Parathyroid adenoma (tissue), 2 donors: Measurements from ENCODE around the gene TIAM2.

Experiments
- H2AFZ ChIP-seq: fragments of 300-600 bp; sonication (generic); one replicate; pipeline ENCODE4 v1.7.0; 2017; ENCODE audit warnings: antibody characterized with exemption, mild to moderate bottlenecking
- H3K27ac ChIP-seq: fragments of 300-600 bp; sonication (generic); one replicate; pipeline ENCODE4 v1.7.0; 2017
- H3K27me3 ChIP-seq: fragments of 300-600 bp; sonication (generic); one replicate; pipeline ENCODE4 v1.7.0; 2017; ENCODE audit warnings: low read length; ENCODE audit not compliant: control insufficient read depth, insufficient read depth
- H3K36me3 ChIP-seq: fragments of 300-600 bp; sonication (generic); one replicate; pipeline ENCODE4 v1.7.0; 2017; ENCODE audit warnings: low read length; ENCODE audit not compliant: control insufficient read depth, insufficient read depth
- H3K4me1 ChIP-seq: fragments of 300-600 bp; sonication (generic); one replicate; pipeline ENCODE4 v1.7.0; 2017; ENCODE audit warnings: control low read depth
- H3K4me2 ChIP-seq: fragments of 300-600 bp; sonication (generic); one replicate; pipeline ENCODE4 v1.7.0; 2017; ENCODE audit warnings: low read length
- H3K4me3 ChIP-seq: fragments of 300-600 bp; sonication (generic); one replicate; pipeline ENCODE4 v1.7.0; 2017; ENCODE audit warnings: low read depth, low read length
- H3K79me2 ChIP-seq: fragments of 300-600 bp; sonication (generic); one replicate; pipeline ENCODE4 v1.7.0; 2017; ENCODE audit warnings: control low read depth
- H3K9ac ChIP-seq: fragments of 300-600 bp; sonication (generic); one replicate; pipeline ENCODE4 v1.7.0; 2017; ENCODE audit warnings: mild to moderate bottlenecking
- H3K9me3 ChIP-seq: fragments of 300-600 bp; sonication (generic); one replicate; pipeline ENCODE4 v1.7.0; 2017; ENCODE audit warnings: low read length; ENCODE audit not compliant: control insufficient read depth
- TF ChIP-seq, protein P1 (sequence below): fragments of 300-600 bp; sonication (generic); IDR thresholded peaks from one replicate; pipeline ENCODE4 v1.7.0; 2017; ENCODE audit warnings: antibody characterized with exemption, mild to moderate bottlenecking
- donor health status: primary hyperparathyroidism.

The TIAM2 gene

GRCh38 chr6:155301867-155302266 is 306.8 kb downstream of the TIAM2 start:
- H3K36me3 ChIP-seq, result no peaks in the 10 kb centered on the region
- TF ChIP-seq, protein P1, sequence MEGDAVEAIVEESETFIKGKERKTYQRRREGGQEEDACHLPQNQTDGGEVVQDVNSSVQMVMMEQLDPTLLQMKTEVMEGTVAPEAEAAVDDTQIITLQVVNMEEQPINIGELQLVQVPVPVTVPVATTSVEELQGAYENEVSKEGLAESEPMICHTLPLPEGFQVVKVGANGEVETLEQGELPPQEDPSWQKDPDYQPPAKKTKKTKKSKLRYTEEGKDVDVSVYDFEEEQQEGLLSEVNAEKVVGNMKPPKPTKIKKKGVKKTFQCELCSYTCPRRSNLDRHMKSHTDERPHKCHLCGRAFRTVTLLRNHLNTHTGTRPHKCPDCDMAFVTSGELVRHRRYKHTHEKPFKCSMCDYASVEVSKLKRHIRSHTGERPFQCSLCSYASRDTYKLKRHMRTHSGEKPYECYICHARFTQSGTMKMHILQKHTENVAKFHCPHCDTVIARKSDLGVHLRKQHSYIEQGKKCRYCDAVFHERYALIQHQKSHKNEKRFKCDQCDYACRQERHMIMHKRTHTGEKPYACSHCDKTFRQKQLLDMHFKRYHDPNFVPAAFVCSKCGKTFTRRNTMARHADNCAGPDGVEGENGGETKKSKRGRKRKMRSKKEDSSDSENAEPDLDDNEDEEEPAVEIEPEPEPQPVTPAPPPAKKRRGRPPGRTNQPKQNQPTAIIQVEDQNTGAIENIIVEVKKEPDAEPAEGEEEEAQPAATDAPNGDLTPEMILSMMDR, result no peak

GRCh38 chr6:155303361-155303870 is 308.3 kb downstream of the TIAM2 start:
- Histone ChIP-seq H3K9me3 (no peaks in the 10 kb centered on the region), H2AFZ (no peak overlapping the region), H3K27ac (no peak overlapping the region), H3K27me3 (no peaks in the 10 kb centered on the region), H3K4me3 (no peak overlapping the region), H3K79me2 (no peaks in the 10 kb centered on the region), H3K36me3 (no peaks in the 10 kb centered on the region), H3K4me1 (no peaks in the 10 kb centered on the region), H3K9ac (no peak overlapping the region), H3K4me2 (no peak overlapping the region)
- TF ChIP-seq, protein P1, result no peak

More at GRCh38 chr6:155301867-155302266, 306.8 kb downstream of the TIAM2 start:
- no peak overlapping the region for H3K4me2 ChIP-seq
- H3K79me2 ChIP-seq, result no peaks in the 10 kb centered on the region
- no peaks in the 10 kb centered on the region for H3K4me1 ChIP-seq
- H3K27me3 ChIP-seq, result no peaks in the 10 kb centered on the region
- no peak overlapping the region for H3K27ac ChIP-seq
- no peaks in the 10 kb centered on the region for H3K9me3 ChIP-seq
- no peak overlapping the region for H3K9ac ChIP-seq
- no peak overlapping the region for H3K4me3 ChIP-seq
- no peak overlapping the region for H2AFZ ChIP-seq

DNA sequence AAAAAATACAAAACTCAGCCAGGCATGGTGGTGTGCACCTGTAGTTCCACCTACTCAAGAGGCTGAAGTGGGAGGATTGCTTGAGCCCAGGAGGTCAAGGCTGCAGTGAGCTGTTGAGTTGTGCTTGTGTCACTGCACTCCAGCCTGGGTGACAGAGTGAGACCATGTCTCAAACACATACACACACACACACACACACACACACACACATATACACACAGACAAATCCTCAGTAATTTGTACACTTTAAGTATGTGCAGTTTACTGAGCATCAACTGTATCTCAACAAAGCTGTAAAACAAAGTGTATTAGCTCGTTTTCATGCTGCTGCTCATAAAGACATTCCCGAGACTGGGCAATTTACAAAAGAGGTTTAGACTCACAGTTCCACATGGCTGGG is 311.8 kb downstream of the TIAM2 start:
- no peak overlapping the region for H3K4me3 ChIP-seq
- no peak overlapping the region for H3K27ac ChIP-seq
- TF ChIP-seq, protein P1, result no peak
- H3K4me1 ChIP-seq, result no peaks in the 10 kb centered on the region
- H3K9ac ChIP-seq, result no peak overlapping the region
- H3K27me3 ChIP-seq, result no peaks in the 10 kb centered on the region
- H2AFZ ChIP-seq, result no peak overlapping the region
- no peaks in the 10 kb centered on the region for H3K79me2 ChIP-seq
- no peaks in the 10 kb centered on the region for H3K36me3 ChIP-seq
- H3K4me2 ChIP-seq, result no peak overlapping the region
- no peaks in the 10 kb centered on the region for H3K9me3 ChIP-seq
